HCT116 (cell line): ENCODE data around the gene MEGF8.
"Not testable (repeated sequence)": the region's sequence is repeated elsewhere in the genome, so short reads cannot be mapped to it uniquely, and the experiment has no call there.

ENCODE experiments used
- CBX3 ChIP-seq: IDR thresholded peaks from 2 replicates; pipeline ENCODE4 v1.6.1; 2012; ENCODE audit warnings: low read depth
- CEBPB ChIP-seq: IDR thresholded peaks from 2 replicates; pipeline ENCODE4 v1.6.1; 2012; ENCODE audit warnings: low read depth
- EZH2 ChIP-seq: fragments of 200-600 bp; sonication (generic); IDR thresholded peaks from 2 replicates; pipeline ENCODE4 v1.6.1; 2017; ENCODE audit warnings: antibody characterized with exemption, mixed run types
- FOSL1 ChIP-seq: IDR thresholded peaks from 2 replicates; pipeline ENCODE4 v1.6.1; 2012; ENCODE audit warnings: low read depth
- JUND ChIP-seq: IDR thresholded peaks from 2 replicates; pipeline ENCODE4 v1.6.1; 2012
- POLR2A ChIP-seq: IDR thresholded peaks from 2 replicates; pipeline ENCODE4 v1.7.0; 2011; ENCODE audit warnings: borderline replicate concordance; ENCODE audit not compliant: insufficient read depth, insufficient read length; ENCODE audit errors: extremely low read depth
- POLR2AphosphoS5 ChIP-seq: IDR thresholded peaks from 2 replicates; pipeline ENCODE4 v1.6.1; 2011; ENCODE audit warnings: mild to moderate bottlenecking, low read depth, low read length, moderate library complexity
- SP1 ChIP-seq: IDR thresholded peaks from 2 replicates; pipeline ENCODE4 v1.6.1; 2012; ENCODE audit warnings: low read depth
- SRF ChIP-seq: IDR thresholded peaks from 2 replicates; pipeline ENCODE4 v1.6.1; 2012; ENCODE audit warnings: low read depth
- TCF7L2 ChIP-seq: IDR thresholded peaks from 2 replicates; pipeline ENCODE4 v1.7.0; 2011; ENCODE audit warnings: borderline replicate concordance, inconsistent platforms; ENCODE audit not compliant: insufficient read depth, insufficient read length; ENCODE audit errors: extremely low read depth
- ZNF274 ChIP-seq: fragments of 200-500 bp; sonication (Bioruptor generic); IDR thresholded peaks from 2 replicates; pipeline ENCODE4 v1.6.1; 2014; ENCODE audit warnings: mild to moderate bottlenecking, low read depth, low read length, inconsistent platforms
- TF ChIP-seq, protein P1 (sequence below), 3 experiments: fragments of 200-600 bp in 1 of 3; sonication (generic) in 1 of 3; IDR thresholded peaks in 2 of 3; conservative IDR thresholded peaks in 1 of 3; 2 replicates each; pipeline ENCODE4 v1.5.1; 2012 to 2017; ENCODE audit warnings: low read depth in 2 of 3, low read length in 2 of 3, antibody characterized with exemption in 1 of 3, borderline replicate concordance in 1 of 3, control low read depth in 1 of 3, mild to moderate bottlenecking in 1 of 3, mixed read lengths in 1 of 3, mixed run types in 1 of 3, moderate library complexity in 1 of 3; ENCODE audit not compliant: insufficient read depth in 1 of 3
- TF ChIP-seq, protein P2 (sequence below): IDR thresholded peaks from 2 replicates; pipeline ENCODE4 v1.6.1; 2012; ENCODE audit warnings: low read depth

DNA sequence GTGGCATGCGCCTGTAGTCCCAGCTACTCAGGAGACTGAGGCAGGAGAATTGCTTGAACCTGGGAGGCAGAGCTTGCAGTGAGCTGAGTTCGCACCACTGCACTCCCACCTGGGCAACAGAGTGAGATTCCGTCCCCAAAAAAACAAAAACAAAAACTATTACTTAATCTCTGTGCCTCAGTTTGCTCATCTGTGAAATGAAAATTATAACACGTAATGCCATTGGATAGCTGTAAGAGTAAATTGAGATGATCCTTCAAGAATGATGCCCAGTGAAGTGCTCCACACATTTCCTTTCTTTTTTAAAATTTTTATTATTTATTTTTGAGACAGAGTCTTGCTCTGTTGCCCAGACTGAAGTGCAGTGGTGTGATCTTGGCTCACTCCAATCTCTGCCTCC is 14.5 kb downstream of the MEGF8 start:
- TF ChIP-seq, protein P1, sequence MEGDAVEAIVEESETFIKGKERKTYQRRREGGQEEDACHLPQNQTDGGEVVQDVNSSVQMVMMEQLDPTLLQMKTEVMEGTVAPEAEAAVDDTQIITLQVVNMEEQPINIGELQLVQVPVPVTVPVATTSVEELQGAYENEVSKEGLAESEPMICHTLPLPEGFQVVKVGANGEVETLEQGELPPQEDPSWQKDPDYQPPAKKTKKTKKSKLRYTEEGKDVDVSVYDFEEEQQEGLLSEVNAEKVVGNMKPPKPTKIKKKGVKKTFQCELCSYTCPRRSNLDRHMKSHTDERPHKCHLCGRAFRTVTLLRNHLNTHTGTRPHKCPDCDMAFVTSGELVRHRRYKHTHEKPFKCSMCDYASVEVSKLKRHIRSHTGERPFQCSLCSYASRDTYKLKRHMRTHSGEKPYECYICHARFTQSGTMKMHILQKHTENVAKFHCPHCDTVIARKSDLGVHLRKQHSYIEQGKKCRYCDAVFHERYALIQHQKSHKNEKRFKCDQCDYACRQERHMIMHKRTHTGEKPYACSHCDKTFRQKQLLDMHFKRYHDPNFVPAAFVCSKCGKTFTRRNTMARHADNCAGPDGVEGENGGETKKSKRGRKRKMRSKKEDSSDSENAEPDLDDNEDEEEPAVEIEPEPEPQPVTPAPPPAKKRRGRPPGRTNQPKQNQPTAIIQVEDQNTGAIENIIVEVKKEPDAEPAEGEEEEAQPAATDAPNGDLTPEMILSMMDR (IDR thresholded peaks at IDR 0.05 in 2 of 3, conservative IDR thresholded peaks at IDR 0.05 in 1 of 3; ENCODE audit: borderline replicate concordance in 1 of 3, insufficient read depth in 1 of 3, low read depth in 2 of 3, low read length in 2 of 3): not testable (repeated sequence)
- TF ChIP-seq EZH2, FOSL1, POLR2A, ZNF274, SRF, CBX3, JUND, POLR2AphosphoS5, CEBPB, TCF7L2, SP1: not testable (repeated sequence)
- TF ChIP-seq, protein P2, sequence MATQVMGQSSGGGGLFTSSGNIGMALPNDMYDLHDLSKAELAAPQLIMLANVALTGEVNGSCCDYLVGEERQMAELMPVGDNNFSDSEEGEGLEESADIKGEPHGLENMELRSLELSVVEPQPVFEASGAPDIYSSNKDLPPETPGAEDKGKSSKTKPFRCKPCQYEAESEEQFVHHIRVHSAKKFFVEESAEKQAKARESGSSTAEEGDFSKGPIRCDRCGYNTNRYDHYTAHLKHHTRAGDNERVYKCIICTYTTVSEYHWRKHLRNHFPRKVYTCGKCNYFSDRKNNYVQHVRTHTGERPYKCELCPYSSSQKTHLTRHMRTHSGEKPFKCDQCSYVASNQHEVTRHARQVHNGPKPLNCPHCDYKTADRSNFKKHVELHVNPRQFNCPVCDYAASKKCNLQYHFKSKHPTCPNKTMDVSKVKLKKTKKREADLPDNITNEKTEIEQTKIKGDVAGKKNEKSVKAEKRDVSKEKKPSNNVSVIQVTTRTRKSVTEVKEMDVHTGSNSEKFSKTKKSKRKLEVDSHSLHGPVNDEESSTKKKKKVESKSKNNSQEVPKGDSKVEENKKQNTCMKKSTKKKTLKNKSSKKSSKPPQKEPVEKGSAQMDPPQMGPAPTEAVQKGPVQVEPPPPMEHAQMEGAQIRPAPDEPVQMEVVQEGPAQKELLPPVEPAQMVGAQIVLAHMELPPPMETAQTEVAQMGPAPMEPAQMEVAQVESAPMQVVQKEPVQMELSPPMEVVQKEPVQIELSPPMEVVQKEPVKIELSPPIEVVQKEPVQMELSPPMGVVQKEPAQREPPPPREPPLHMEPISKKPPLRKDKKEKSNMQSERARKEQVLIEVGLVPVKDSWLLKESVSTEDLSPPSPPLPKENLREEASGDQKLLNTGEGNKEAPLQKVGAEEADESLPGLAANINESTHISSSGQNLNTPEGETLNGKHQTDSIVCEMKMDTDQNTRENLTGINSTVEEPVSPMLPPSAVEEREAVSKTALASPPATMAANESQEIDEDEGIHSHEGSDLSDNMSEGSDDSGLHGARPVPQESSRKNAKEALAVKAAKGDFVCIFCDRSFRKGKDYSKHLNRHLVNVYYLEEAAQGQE: not testable (repeated sequence)
